OCI-LY1 (cell line): ENCODE measurements around the gene CEACAM16.

Experiments used
- H2AFZ ChIP-seq: fragments of 200-600 bp; sonication (generic), shearing (Covaris generic); 2 replicates; pipeline ENCODE4 v1.6.0; 2014; ENCODE audit warnings: antibody characterized with exemption, mild to moderate bottlenecking, low read length
- H3F3A ChIP-seq: fragments of 200-600 bp; sonication (generic), shearing (Covaris generic); 2 replicates; pipeline ENCODE4 v1.6.0; 2014; ENCODE audit warnings: mild to moderate bottlenecking, antibody characterized with exemption, low read length, moderate library complexity; ENCODE audit not compliant: insufficient read depth
- H3K27ac ChIP-seq: fragments of 200-600 bp; sonication (generic); 2 replicates; pipeline ENCODE4 v1.5.1; 2014; ENCODE audit warnings: low read length, mixed run types, mild to moderate bottlenecking, low read depth; ENCODE audit not compliant: poor library complexity, severe bottlenecking
- H3K27me3 ChIP-seq: fragments of 200-600 bp; sonication (generic); 2 replicates; pipeline ENCODE4 v1.6.0; 2014; ENCODE audit warnings: antibody characterized with exemption, mild to moderate bottlenecking, low read length, moderate library complexity; ENCODE audit not compliant: insufficient read depth
- H3K36me3 ChIP-seq: fragments of 200-600 bp; sonication (generic); 2 replicates; pipeline ENCODE4 v1.6.1; 2014; ENCODE audit warnings: mild to moderate bottlenecking, antibody characterized with exemption, low read length, moderate library complexity, mixed read lengths; ENCODE audit not compliant: insufficient read depth
- H3K4me1 ChIP-seq: fragments of 200-600 bp; sonication (generic); 2 replicates; pipeline ENCODE4 v1.5.1; 2014; ENCODE audit warnings: mild to moderate bottlenecking, low read length, moderate library complexity; ENCODE audit not compliant: insufficient read depth, severe bottlenecking
- H3K4me2 ChIP-seq: fragments of 200-600 bp; sonication (generic), shearing (Covaris generic); 2 replicates; pipeline ENCODE4 v1.6.1; 2014; ENCODE audit warnings: low read length
- H3K4me3 ChIP-seq: fragments of 200-600 bp; sonication (generic); 2 replicates; pipeline ENCODE4 v1.5.1; 2014; ENCODE audit warnings: low read length, low read depth, mild to moderate bottlenecking, mixed read lengths; ENCODE audit not compliant: poor library complexity, severe bottlenecking
- H3K79me2 ChIP-seq: fragments of 200-600 bp; shearing (Covaris generic); 2 replicates; pipeline ENCODE4 v1.6.1; 2016; ENCODE audit warnings: mixed run types, low read length, mixed read lengths; ENCODE audit not compliant: insufficient read depth
- H3K9ac ChIP-seq: fragments of 200-600 bp; sonication (generic), shearing (Covaris generic); 2 replicates; pipeline ENCODE4 v1.6.1; 2014; ENCODE audit warnings: mild to moderate bottlenecking, low read length, mixed read lengths
- H3K9me2 ChIP-seq: fragments of 200-600 bp; sonication (generic), shearing (Covaris generic); 2 replicates; pipeline ENCODE4 v1.6.1; 2014; ENCODE audit warnings: low read depth, mild to moderate bottlenecking, low read length, mixed read lengths
- H3K9me3 ChIP-seq: fragments of 200-600 bp; shearing (Covaris generic); 2 replicates; pipeline ENCODE4 v1.6.1; 2014; ENCODE audit warnings: low read length, mixed read lengths
- H4K20me1 ChIP-seq: fragments of 200-600 bp; sonication (generic), shearing (Covaris generic); 2 replicates; pipeline ENCODE4 v1.6.0; 2016; ENCODE audit warnings: mild to moderate bottlenecking, low read length; ENCODE audit not compliant: insufficient read depth
- CTCF ChIP-seq: fragments of 200-600 bp; sonication (generic), shearing (Covaris generic); IDR thresholded peaks from 2 replicates; pipeline ENCODE4 v1.5.1; 2017; ENCODE audit warnings: mild to moderate bottlenecking, antibody characterized with exemption, low read length, moderate library complexity, mixed read lengths
- EZH2 ChIP-seq: fragments of 200-600 bp; sonication (generic), shearing (Covaris generic); IDR thresholded peaks from 2 replicates; pipeline ENCODE4 v1.8.0; 2017; ENCODE audit warnings: borderline replicate concordance, mixed run types, mild to moderate bottlenecking, antibody characterized with exemption, low read length, moderate library complexity, mixed read lengths

The CEACAM16 gene

GRCh38 chr19:44745341-44745831 is 46.4 kb downstream of the CEACAM16 start:
- Histone ChIP-seq H3K27ac (no peak overlapping the region), H3F3A (no peaks in the 10 kb centered on the region), H2AFZ (no peak overlapping the region), H3K36me3 (no peaks in the 10 kb centered on the region), H4K20me1 (no peaks in the 10 kb centered on the region), H3K79me2 (no peaks in the 10 kb centered on the region), H3K4me1 (peaks cover 30% of the 10 kb centered on the region), H3K9ac (no peak overlapping the region), H3K9me3 (no peaks in the 10 kb centered on the region), H3K4me3 (no peak overlapping the region), H3K9me2 (no peaks in the 10 kb centered on the region), H3K27me3 (no peaks in the 10 kb centered on the region; the same call in 1 of the 2 replicates), H3K4me2 (no peak overlapping the region)
- TF ChIP-seq CTCF (no peak), EZH2 (no peak)

GRCh38 chr19:44745887-44746600 is 47.1 kb downstream of the CEACAM16 start:
- Histone ChIP-seq H3K27ac (no peak overlapping the region), H3K9me2 (no peaks in the 10 kb centered on the region), H3K79me2 (no peaks in the 10 kb centered on the region), H3F3A (no peaks in the 10 kb centered on the region), H3K27me3 (no peaks in the 10 kb centered on the region; the same call in 1 of the 2 replicates), H3K36me3 (peaks cover under 1% of the 10 kb centered on the region; the same call in 1 of the 2 replicates), H4K20me1 (no peaks in the 10 kb centered on the region), H3K4me1 (peaks cover 35% of the 10 kb centered on the region), H3K4me3 (no peak overlapping the region), H3K9me3 (no peaks in the 10 kb centered on the region), H3K4me2 (no peak overlapping the region), H3K9ac (no peak overlapping the region), H2AFZ (no peak overlapping the region)
- TF ChIP-seq CTCF (no peak), EZH2 (no peak)

GRCh38 chr19:44746616-44746945 is 47.6 kb downstream of the CEACAM16 start:
- H3K4me2 ChIP-seq: no peak overlapping the region
- H2AFZ ChIP-seq: no peak overlapping the region
- peaks cover 40% of the 10 kb centered on the region for H3K4me1 ChIP-seq
- peaks cover under 1% of the 10 kb centered on the region; the same call in 1 of the 2 replicates for H3F3A ChIP-seq
- H3K79me2 ChIP-seq: no peaks in the 10 kb centered on the region
- TF ChIP-seq CTCF (no peak), EZH2 (no peak)
- no peaks in the 10 kb centered on the region for H4K20me1 ChIP-seq
- peaks cover 6% of the 10 kb centered on the region; the same call in 1 of the 2 replicates for H3K36me3 ChIP-seq
- no peak overlapping the region for H3K4me3 ChIP-seq
- H3K27ac ChIP-seq: no peak overlapping the region
- H3K27me3 ChIP-seq: no peaks in the 10 kb centered on the region; the same call in 1 of the 2 replicates
- H3K9me2 ChIP-seq: no peaks in the 10 kb centered on the region
- H3K9ac ChIP-seq: no peak overlapping the region
- H3K9me3 ChIP-seq: no peaks in the 10 kb centered on the region
